GM21526 (cell line): Measurements from ENCODE around the gene BHLHE40.

Experiments used
- ATAC-seq: cut with Tn5 transposase; IDR thresholded peaks from one replicate; pipeline ENCODE4 v1.9.1; 2021; ENCODE audit warnings: moderate library complexity; ENCODE audit not compliant: unreplicated experiment, low FRiP score

Gene BHLHE40

DNA sequence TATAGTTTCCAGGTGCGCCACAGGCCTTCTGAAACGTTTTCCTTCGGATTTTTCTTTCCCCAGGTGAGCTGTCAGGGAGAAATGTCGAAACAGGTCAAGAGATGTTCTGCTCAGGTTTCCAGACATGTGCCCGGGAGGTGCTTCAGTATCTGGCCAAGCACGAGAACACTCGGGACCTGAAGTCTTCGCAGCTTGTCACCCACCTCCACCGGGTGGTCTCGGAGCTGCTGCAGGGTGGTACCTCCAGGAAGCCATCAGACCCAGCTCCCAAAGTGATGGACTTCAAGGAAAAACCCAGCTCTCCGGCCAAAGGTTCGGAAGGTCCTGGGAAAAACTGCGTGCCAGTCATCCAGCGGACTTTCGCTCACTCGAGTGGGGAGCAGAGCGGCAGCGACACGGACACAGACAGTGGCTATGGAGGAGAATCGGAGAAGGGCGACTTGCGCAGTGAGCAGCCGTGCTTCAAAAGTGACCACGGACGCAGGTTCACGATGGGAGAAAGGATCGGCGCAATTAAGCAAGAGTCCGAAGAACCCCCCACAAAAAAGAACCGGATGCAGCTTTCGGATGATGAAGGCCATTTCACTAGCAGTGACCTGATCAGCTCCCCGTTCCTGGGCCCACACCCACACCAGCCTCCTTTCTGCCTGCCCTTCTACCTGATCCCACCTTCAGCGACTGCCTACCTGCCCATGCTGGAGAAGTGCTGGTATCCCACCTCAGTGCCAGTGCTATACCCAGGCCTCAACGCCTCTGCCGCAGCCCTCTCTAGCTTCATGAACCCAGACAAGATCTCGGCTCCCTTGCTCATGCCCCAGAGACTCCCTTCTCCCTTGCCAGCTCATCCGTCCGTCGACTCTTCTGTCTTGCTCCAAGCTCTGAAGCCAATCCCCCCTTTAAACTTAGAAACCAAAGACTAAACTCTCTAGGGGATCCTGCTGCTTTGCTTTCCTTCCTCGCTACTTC is 3.8 kb downstream of the BHLHE40 start:
- no peak for ATAC-seq

DNA sequence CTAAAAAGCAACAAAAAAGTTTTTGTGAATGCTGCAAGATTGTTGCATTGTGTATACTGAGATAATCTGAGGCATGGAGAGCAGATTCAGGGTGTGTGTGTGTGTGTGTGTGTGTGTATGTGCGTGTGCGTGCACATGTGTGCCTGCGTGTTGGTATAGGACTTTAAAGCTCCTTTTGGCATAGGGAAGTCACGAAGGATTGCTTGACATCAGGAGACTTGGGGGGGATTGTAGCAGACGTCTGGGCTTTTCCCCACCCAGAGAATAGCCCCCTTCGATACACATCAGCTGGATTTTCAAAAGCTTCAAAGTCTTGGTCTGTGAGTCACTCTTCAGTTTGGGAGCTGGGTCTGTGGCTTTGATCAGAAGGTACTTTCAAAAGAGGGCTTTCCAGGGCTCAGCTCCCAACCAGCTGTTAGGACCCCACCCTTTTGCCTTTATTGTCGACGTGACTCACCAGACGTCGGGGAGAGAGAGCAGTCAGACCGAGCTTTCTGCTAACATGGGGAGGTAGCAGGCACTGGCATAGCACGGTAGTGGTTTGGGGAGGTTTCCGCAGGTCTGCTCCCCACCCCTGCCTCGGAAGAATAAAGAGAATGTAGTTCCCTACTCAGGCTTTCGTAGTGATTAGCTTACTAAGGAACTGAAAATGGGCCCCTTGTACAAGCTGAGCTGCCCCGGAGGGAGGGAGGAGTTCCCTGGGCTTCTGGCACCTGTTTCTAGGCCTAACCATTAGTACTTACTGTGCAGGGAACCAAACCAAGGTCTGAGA is 4.7 kb downstream of the BHLHE40 start:
- peak; percentile 49 for ATAC-seq

DNA sequence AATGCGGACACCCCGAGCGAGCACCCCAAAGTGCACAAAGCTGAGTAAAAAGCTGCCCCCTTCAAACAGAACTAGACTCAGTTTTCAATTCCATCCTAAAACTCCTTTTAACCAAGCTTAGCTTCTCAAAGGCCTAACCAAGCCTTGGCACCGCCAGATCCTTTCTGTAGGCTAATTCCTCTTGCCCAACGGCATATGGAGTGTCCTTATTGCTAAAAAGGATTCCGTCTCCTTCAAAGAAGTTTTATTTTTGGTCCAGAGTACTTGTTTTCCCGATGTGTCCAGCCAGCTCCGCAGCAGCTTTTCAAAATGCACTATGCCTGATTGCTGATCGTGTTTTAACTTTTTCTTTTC is 5.3 kb downstream of the BHLHE40 start:
- no peak for ATAC-seq

DNA sequence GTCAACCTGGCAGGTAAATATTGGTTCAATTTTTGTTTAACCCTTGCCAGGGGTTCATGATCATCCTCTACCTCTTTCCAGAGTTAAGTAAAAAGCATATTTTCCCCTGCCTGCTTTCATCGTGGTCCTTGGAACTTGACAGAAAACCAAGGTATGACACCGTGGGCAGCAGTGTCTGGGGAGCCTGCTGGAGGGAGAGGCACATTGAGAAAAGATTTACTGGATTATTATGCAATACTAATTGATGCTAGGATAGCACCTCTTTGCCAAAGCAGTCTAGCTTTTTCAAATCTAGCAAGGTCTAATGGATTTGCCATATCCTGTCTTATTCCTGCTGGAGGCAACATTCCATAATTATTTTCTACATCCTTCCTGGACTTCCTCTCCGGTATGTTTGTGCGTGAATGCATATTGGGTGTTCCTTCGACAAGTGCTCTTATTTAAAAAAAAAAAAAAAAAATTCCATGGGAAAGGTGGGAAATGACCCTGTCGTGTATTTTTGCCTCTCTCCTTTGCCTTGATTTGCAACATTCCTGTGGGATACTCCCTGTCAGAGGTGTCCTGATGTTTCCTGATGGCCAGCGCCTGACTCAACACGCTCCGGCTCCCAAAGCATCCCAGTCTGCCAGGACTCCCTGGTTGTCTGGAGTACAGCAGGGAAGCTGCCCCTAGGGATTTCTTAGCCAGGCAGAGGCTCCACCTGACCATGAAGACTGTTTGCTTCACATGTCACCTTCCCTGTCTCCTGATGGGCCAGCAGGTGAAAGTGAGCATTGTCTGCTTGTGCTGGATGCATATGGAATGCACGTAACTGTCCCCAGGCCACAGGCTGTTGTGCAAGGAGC is 6.3 kb downstream of the BHLHE40 start:
- ATAC-seq = no peak

DNA sequence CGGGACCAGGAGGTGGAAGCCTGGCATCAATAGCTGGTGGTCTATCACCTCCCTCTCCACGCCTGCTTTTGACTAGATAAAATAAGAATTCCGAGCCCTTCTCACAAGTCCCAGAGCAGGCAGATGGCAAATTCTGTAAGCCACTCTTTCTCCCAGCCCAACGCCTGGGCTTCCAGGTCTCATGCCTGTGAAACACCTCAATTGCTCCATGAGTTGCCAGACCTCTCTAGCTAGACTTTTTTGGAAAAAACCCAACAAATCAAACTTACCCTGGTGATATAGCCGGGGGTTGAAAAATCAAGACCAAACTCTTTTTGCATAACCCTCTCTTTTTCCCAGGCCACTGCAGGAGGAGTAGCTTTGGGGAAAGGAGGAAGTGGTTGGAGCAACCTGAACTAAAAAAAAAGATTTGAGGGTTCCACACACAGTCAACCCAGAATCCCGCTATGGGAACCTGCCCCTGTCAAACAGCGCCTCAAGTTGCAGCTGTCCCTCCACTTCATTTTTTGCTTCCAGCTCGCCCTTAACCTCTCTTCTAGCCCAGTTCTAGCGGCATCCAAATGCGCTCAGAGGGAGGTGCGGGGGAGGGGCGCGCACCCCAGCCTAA is 7.0 kb downstream of the BHLHE40 start:
- ATAC-seq = peak; percentile 20

DNA sequence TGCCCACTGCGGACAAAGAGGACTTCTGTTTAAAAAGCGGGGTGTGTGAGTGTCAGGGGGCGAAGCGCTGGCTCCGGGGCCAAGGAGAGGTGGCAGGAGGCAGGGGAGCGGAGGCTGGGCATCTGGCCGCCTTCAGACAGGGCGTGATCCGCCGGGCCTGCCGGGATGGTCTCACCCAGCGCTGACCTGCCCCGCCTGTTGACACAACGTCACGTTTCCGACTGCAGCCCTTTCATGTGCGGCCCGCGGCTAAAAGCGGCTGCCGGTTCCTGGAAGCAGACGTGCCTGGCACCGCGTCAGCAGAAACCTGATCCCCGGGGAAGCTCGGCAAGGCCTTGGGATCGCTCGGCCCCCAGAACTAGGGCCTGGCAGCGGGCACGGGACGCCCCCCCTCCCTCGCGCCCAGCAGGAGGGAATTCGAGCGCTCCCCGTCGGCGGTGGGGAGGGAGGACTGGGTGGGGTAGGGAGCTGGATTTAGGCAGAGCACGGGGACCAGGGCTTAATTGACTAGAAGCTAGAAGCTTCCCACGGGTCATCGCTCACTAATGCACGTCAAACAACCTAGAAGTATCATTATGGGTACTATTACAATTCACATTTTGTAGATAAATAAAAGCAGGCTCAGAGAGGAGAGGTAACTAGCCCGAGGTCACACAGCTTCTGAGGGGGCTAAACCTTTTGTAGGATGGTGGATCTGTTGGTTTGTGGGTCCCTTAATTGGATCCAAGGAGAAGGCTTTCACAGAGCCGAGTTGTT is 7.7 kb downstream of the BHLHE40 start:
- ATAC-seq = peak; percentile 55

DNA sequence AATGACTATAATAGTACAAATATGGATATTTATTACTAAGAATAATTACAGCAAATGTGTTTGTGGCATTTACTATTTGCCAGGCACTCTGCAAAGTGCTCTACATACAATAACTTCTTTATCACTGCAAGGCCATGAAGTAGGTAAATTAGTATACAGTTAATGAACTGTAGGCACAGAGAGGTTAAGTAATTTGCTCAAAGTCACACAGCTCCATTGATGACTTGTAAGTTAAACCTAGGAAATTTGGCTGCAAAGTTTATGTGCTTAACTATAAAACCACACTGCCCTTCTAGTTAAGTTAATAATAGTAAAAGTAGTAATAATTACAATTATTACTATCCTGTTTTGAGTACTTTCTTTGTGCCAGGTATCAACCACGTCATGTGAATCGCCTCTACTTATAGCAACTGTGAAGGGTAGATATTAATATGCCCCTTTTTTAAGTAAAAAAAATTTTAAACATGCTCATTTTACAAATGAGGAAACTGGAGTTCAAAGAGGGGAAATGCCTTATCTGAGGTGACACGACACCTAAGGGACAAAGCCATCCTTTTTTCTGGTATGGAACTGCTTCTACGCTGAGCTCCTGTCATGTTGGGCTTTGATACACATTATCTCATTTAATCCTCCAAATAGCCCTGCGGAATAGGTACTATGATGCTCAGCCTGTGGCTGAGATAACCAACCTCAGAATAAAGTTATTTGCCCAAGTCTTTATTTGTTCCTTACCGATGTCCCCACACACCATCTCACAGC is 8.5 kb downstream of the BHLHE40 start:
- ATAC-seq = no peak

DNA sequence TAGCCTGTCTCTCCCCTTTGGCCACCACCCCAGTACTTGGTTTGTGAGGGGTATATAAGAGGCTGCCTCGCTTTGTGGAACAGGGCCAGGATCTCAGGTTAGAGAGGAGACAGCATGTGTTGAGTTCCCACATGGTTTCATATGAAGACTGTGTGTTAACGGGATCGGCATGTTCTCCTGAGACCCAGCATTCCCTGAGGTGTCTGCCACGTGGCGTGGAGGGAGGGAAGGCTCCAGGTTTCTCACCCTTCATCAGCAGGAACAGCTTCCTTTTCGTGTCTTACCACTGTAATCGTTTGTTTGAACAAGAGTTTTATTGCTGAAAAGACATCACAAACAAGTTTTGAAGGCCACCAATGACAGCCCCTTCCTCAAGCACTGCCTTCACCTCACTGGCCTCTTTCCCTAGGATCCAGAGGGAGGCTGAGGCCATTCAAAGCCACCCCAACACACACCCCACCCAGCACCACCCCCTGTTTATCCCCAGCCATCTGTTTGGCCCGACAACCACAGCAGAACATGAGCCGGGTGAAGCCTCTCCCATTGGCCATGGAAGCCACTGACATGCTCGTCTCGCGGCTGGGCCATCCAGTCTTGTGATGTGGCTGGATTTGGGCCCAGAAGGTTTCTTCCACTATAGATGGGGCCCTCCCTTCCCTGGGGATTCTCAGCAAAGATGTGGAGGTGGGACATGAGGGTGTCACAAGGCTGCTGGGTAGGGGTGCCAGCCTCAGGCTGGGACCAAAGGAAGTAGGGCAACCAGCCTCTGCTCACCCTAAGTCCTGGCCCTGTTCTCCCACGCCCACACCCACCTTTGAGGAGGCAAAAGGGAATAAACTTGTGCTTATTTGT is 10.0 kb downstream of the BHLHE40 start:
- no peak for ATAC-seq

DNA sequence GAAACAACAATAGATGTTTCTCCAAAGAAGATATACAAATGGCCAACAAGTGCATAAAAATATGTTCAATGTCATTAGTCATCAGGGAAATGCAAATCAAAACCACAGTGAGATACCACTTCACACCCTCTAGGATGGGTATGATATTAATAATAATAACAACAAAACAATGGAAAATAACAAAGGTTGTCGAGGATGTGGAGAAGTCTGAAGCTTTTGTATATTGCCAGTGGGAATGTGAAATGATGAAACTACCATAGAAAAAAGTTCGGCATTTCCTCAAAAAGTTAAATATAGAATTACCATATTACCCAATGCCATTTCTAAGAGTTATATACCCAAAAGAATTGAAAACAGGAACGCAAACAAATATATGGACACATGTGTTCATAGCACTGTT is 10.8 kb downstream of the BHLHE40 start:
- no peak for ATAC-seq

DNA sequence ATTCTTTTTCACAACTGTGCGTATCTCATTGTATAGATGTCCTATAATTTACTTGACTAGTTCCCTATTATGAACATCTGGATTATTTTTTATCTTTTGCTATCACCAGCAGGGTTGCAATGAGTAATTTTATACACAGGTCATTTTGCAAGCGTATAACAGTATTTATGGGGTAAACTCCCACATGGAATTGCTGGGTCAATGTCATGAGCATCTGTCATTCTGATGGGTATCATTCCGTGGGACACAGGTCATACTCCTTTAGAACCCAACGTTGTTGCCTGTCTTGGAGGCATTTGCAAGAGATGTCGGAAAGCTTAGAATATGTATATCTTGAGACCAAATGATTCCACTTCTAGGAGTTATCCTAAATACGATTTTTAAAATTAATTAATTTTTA is 12.9 kb downstream of the BHLHE40 start:
- ATAC-seq = no peak

DNA sequence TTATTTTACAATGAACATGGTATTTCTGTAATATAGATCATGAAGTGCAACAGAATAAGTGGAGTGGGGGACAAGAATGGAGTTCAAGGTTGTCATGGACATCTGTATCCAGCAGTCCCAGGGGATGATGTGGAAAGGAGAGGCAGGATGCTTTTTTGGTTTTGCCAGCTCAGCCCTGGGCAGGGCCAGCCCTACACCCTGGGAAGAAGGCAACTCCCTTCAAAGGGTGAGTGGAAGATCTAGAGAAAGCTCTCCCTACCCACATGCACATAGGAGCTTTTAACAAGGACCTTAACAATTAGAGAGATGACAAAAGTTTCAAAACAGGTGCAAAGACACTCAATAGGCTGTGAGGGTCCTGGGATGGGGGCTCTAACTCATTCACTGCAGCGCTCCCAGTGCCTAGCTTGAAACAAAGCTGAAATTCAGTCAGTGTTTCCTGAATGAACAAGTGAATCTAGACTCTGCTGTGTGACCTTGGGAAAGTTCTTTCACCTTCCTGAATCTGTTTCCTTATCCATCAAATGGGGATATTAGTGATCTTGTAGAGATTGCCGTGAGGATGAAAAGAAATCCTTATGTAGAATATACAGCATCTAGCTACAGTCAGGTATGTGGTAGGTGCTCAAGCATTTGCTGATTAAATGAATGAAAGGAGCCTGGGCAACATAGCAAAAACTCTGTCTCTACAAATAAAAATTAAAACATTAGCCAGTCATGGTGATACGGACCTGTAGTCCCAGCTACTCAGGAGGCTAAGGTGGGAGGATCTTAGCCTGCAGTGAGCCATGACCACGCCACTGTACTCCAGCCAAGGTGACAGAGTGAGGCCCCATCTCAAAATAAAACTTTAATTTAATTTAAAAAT is 14.3 kb downstream of the BHLHE40 start:
- ATAC-seq = no peak

DNA sequence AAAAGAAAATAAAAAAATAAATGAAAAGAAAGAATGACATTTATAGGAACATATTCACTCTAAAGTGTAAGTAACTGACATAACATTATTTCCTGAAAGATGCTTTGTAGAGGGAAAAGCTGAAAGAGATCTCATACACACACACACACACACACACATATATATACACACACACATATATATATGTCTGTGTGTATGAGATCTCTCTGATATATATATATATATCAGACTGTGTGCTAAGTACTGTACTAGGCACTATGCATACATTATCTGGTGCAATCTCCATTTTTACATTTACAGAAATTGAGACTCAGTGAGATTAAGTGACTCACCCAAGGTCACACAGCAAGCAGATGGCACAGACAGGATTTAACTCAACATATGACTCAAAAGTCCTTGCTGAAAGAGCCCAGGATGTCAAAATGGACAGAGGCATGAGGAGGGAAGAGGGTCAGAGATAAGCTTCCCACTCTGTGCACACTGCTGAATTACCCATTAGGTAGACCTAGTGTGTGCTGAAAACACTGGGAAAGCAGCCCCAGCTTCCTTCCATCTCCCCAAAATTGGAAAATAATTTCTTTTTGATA is 15.0 kb downstream of the BHLHE40 start:
- no peak for ATAC-seq

DNA sequence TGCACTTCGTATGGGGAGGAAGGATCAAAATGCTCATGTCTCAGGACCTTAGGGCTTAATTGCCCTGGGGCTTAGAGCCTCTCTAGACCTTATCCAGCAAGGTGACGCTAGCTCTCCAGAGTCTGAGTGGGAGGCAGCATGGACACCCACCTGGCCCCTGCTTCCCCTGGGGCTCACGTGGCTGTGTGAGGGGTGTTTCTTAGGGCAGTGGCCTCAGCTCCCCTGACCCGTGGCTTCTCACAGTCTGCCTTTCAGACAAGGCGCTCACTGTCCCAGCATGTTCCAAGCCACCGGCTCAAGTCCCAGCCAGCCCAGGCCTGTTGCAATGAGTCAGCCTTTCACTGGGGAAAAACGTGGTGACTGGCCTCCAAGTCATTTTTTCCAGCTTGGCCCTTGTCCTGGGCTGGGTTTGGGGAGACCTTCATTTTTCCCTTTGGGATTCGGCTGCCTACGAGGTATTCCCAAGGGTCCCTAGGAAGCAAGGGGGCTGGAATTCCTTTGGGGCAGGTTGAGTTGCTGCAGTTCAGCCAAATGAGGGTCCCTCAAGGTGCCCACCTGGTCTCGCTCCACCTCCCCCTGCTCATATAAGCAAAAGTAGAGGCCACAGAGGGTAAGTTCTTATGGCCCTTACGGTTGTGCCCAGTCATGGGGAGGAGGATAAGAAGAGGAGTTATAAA is 15.7 kb downstream of the BHLHE40 start:
- ATAC-seq = no peak

DNA sequence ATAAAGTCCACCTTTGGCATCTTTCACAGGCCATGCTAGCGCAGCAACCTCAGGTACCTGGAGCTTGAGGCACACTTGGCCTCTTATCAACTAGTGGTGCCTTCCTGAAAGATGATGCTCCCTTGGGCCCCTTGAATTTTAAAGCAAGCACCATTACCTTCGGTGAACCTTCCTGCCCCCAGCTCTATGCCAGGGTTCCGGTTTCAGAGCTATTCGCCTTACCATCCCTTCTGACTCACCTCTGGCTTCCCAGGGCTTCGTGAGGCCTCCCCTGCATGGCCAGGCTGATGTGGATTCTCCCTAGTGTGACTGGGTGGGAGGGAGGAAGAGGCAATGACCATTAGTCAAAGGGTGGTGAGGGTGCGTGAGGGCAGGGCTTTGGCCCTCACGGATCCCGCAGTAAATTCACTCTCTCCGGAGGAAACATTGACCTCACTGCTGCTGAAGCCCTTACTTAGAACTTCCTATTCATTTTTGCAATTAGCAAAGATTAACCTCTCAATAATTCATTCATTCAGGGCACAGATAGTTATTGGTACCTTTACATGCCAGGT is 16.3 kb downstream of the BHLHE40 start:
- ATAC-seq = no peak

DNA sequence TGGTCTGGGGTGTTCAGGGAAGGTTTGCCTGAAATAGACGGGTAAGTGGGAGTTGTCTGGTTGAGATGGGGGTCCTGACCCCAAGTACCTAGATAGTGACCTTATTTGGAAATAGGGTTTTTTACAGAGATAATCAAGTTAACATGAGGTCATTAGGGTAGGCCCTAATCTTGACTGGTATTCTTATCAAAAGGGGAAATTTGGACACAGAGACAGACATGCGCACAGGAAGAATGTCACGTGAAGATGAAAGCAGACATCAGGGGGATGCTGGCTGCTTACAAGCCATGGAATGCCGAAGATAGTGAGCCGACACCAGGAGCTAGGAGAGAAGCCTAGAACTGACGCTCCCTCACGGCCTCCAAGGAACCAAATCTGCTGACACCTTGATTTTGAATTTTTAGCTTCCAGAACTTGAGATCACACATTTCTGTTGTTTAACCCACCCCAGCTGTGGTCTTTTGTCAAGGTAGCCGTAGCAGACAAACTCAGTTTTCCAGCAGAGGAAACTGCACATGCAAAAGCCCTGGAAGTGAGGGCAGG is 17.1 kb downstream of the BHLHE40 start:
- ATAC-seq = no peak
